Right atrium auricular region (tissue), 2 donors: ENCODE data around the gene COL27A1. TPM values are rescaled to one million over a fixed set of nuclear protein-coding genes. Genes with fewer than 3 reads are reported as not detected.

ENCODE experiments used
- DNase-seq: peaks from one replicate; pipeline ENCODE4 v3.0.0-alpha.2; 2019; ENCODE audit warnings: low spot score
- H3K27ac ChIP-seq, 2 donors: fragments of 200-600 bp; sonication (generic); 1 replicate in 1 of 2; 2 replicates in 1 of 2; pipeline ENCODE4 v1.5.1; 2016 to 2019
- H3K27me3 ChIP-seq, 2 donors: fragments of 200-600 bp; sonication (generic); one replicate each; pipeline versions ENCODE4 v1.5.1 to v1.6.0; 2017 to 2019
- H3K36me3 ChIP-seq: fragments of 200-600 bp; sonication (generic); one replicate; pipeline ENCODE4 v1.5.1; 2016
- H3K4me1 ChIP-seq, 2 donors: fragments of 200-600 bp; sonication (generic); one replicate each; pipeline versions ENCODE4 v1.5.1 to v1.6.0; 2017 to 2019
- H3K4me3 ChIP-seq, 2 donors: fragments of 200-600 bp; sonication (generic); 1 replicate in 1 of 2; 2 replicates in 1 of 2; pipeline ENCODE4 v1.5.1; 2017 to 2019; ENCODE audit warnings: mild to moderate bottlenecking in 1 of 2, moderate library complexity in 1 of 2
- H3K9me3 ChIP-seq, 2 donors: fragments of 200-600 bp; sonication (generic); one replicate each; pipeline ENCODE4 v1.5.1; 2019
- CTCF ChIP-seq, 2 donors: fragments of 200-600 bp; sonication (generic); IDR thresholded peaks; one replicate each; pipeline ENCODE4 v1.5.1; 2019; ENCODE audit warnings: antibody characterized with exemption in 2 of 2
- total RNA-seq, 2 donors: library from RNA; depleted of rRNA; stranded (reverse); fragments of >200 nt; gene quantifications; one replicate each; pipeline ENCODE4 v1.1.0, GENCODE V29; 2016

The COL27A1 gene
- total RNA-seq, 2 donors from 2014 or later = 1.5 to 2.7 TPM

- H3K4me3 ChIP-seq = no peak overlapping the region
- H3K36me3 ChIP-seq = no peaks in the 10 kb centered on the region
- no peak for DNase-seq
- TF ChIP-seq CTCF (IDR thresholded peaks at IDR 0.05) = no peak
- H3K27me3 ChIP-seq = no peaks in the 10 kb centered on the region
- no peak overlapping the region for H3K27ac ChIP-seq
- H3K9me3 ChIP-seq = no peaks in the 10 kb centered on the region
- peaks cover 0 to 15% of the 10 kb centered on the region in 2 donors for H3K4me1 ChIP-seq
These were observed 72.9 kb downstream of the COL27A1 start for GRCh38 chr9:114228016-114228808.

GRCh38 chr9:114229295-114229694, 74.0 kb downstream of the COL27A1 start:
- no peak for DNase-seq
- H3K4me3 ChIP-seq = no peak overlapping the region
- no peak overlapping the region for H3K27ac ChIP-seq
- H3K36me3 ChIP-seq = no peaks in the 10 kb centered on the region
- peaks cover 0 to 20% of the 10 kb centered on the region in 2 donors for H3K4me1 ChIP-seq
- TF ChIP-seq CTCF (IDR thresholded peaks at IDR 0.05) = no peak
- H3K9me3 ChIP-seq = no peaks in the 10 kb centered on the region
- H3K27me3 ChIP-seq = no peaks in the 10 kb centered on the region

GRCh38 chr9:114230068-114230467, 74.7 kb downstream of the COL27A1 start:
- Histone ChIP-seq H3K4me3 (no peak overlapping the region), H3K27ac (no peak overlapping the region), H3K9me3 (no peaks in the 10 kb centered on the region), H3K27me3 (no peaks in the 10 kb centered on the region), H3K4me1 (peaks cover 0 to 21% of the 10 kb centered on the region in 2 donors), H3K36me3 (no peaks in the 10 kb centered on the region)
- DNase-seq = no peak
- no peak for TF ChIP-seq CTCF (IDR thresholded peaks at IDR 0.05)

- no peak overlapping the region for H3K27ac ChIP-seq
- H3K4me1 ChIP-seq = peaks cover 0 to 11% of the 10 kb centered on the region in 2 donors
- TF ChIP-seq CTCF (IDR thresholded peaks at IDR 0.05) = no peak
- no peaks in the 10 kb centered on the region for H3K36me3 ChIP-seq
- no peaks in the 10 kb centered on the region for H3K9me3 ChIP-seq
- no peak overlapping the region for H3K4me3 ChIP-seq
- no peaks in the 10 kb centered on the region for H3K27me3 ChIP-seq
- no peak for DNase-seq
These were observed 75.9 kb downstream of the COL27A1 start for GRCh38 chr9:114231273-114231672.

DNA sequence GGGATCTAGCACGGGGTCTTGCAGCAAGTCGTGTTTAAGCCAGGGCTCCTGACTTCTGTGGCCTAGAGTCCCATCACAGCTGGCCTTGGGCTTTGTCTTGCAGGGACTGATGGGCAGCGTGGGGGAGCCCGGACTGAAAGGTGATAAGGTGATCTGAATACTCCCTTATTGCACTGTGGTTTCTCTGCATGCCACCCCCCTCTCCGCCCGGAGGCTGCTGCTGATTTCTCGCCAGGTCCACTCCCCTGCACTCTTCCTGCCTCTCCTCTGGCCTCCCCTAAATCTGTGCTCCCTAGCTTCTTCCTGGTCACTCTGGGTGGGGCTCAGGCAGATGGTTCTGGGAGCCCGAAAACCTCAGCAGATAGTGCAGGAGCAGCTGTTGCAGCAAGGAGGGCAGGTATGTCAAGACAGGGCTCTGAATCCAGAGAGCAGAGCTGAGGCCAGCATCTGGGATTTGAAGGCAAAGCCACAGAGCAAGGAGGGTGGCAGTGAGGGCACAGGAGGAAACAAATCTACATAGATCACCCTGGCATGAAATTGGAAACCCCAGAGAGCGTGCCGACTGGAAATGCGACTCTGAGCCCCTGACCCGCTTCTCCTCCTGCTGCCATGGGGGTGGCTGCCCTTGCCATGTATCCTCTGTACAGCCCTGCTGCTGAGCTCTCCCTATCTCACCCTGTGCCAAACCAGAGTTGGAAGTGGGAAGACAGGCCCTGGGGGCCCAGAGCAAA, 76.5 kb downstream of the COL27A1 start:
- H3K4me3 ChIP-seq = no peak overlapping the region
- no peak for TF ChIP-seq CTCF (IDR thresholded peaks at IDR 0.05)
- no peaks in the 10 kb centered on the region for H3K9me3 ChIP-seq
- no peaks in the 10 kb centered on the region for H3K27me3 ChIP-seq
- DNase-seq = no peak
- no peak overlapping the region for H3K27ac ChIP-seq
- H3K36me3 ChIP-seq = no peaks in the 10 kb centered on the region
- peaks cover 0 to 11% of the 10 kb centered on the region in 2 donors for H3K4me1 ChIP-seq
